NCI-H2107 (cell line): Measurements from ENCODE around the gene ATP8B4.

Experiments
- DNase-seq: peaks from one replicate; lab custom pipeline; 2025; lab: John Stamatoyannopoulos, UW

The ATP8B4 gene

DNA sequence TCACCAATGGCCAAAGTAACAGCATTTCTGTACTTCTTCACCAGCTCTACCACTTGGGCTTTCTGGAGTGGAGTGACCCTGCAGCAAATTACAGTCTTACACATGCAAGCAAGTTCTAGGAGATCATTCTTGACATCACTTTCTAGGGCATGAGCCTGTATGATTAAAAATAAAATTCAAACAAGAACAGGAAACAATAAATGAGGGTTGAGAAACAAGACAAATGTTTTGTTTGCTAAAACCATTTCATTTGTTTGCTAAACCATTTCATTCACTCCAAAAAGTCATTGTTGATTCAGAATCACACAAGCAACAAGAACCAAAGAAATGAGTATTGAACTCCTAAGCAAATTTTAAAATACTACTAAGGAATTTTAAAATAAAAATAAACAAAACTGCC is 220.9 kb downstream of the ATP8B4 start:
- no peak for DNase-seq

- DNase-seq = no peak
Measured at GRCh38 chr15:49895347-49896223, 223.4 kb downstream of the ATP8B4 start.

- DNase-seq = no peak
Measured at GRCh38 chr15:49890689-49891088, 228.3 kb downstream of the ATP8B4 start.

- DNase-seq = no peak
Measured at GRCh38 chr15:49889536-49889935, 229.5 kb downstream of the ATP8B4 start.

GRCh38 chr15:49888734-49889133 is 230.3 kb downstream of the ATP8B4 start:
- DNase-seq = no peak

DNA sequence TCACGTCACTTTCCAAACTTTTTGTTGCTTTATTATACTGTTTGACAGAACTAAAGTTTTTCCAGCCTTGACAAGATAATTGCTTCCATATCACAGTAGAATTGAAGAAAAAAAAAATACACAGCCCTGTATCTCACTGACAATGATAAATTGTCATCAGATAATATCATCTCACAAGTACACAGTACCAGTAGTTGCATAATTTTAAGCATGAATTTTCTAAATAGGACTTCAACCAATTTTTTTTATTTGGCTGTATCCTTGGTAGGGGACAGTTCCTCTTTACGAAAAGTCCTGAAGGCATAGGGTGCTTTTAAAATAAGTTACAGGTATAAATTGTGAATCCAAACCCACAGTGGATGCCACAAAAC is 230.7 kb downstream of the ATP8B4 start:
- DNase-seq = no peak

GRCh38 chr15:49887659-49888322 is 231.2 kb downstream of the ATP8B4 start:
- DNase-seq = no peak

DNA sequence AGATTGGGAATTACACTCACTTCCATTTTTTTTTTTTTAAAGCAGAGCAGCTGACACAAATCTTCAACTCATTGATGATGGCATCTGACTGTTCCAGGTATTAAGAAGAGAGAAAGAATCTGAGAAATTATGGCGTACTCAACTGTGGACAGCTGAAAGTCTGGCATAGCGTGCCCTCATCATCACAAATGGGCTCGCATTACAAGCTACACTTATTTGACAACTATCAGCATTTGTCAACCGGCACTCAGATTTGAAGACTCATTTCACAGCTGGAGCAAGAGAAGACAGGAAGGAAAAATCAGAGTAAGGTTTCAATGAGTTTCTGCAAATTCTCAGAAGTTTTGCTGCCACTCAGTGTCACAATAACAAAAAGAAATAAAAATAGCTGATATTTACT is 235.9 kb downstream of the ATP8B4 start:
- DNase-seq = no peak

- DNase-seq = no peak
Measured at GRCh38 chr15:49881866-49882265, 237.2 kb downstream of the ATP8B4 start.

GRCh38 chr15:49881433-49881832 is 237.6 kb downstream of the ATP8B4 start:
- DNase-seq = no peak

DNA sequence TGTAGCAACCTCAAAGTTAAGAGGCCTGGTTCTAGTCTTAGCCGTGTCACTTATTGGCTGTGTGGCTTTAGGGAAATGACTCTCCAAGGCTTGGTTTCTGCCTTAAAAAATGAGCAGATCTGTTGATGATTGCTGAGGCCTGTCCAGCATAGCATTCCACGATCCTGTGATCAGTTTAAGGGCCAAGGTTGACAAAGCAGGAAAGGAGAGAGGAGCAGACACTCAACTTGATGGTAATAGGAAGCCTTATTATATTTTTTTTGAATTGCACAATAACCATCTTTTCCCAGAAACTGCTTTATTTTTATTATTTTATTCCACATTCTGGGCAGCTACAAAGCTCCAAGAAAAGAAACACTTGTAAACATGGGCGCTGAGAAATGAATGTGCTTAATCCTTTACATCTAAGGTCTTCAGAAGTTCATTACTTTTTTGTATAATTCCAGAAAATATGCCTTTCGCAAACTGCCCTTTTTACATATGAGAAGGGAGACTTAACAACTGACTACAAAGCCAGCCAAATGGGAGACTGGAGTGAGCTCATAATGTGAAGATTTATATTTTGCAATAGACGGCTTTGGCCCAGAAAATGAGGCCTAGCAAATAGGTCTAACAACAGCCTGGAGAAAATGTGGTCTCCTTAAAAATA is 241.0 kb downstream of the ATP8B4 start:
- no peak for DNase-seq

DNA sequence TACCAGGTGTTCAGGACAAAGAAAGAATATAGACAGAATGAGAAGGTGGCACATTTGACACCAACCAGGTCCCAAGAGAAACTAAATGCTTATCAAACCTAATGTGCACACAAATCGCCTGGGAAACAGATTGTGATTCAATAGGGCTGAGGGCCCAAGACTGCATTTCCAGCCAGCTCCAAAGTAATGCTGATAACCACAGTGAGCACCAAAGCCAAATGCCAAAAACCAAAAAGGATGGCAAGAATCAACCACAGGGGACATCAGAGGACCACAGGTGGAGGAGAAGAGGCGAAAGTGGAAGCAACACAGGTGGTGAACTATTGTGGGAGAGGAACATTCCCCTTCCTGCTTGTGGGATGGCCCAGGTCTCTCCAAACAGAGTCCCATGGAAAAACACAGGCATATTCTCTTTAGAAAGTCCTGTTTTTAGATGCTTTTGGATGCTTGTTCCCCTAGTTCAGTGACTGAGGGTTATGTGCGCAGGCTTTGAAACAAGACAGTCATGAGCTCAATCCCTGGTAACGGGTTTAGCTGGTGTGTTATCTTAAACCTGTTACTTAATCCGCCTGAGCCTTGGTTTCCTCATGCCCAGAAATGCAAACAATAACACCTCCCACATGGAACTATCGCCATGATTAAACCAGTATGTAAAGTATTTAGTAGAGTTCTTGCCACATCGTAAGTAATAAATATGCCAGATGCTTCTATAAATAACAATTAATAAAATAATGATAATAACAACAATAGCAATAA is 241.7 kb downstream of the ATP8B4 start:
- no peak for DNase-seq

DNA sequence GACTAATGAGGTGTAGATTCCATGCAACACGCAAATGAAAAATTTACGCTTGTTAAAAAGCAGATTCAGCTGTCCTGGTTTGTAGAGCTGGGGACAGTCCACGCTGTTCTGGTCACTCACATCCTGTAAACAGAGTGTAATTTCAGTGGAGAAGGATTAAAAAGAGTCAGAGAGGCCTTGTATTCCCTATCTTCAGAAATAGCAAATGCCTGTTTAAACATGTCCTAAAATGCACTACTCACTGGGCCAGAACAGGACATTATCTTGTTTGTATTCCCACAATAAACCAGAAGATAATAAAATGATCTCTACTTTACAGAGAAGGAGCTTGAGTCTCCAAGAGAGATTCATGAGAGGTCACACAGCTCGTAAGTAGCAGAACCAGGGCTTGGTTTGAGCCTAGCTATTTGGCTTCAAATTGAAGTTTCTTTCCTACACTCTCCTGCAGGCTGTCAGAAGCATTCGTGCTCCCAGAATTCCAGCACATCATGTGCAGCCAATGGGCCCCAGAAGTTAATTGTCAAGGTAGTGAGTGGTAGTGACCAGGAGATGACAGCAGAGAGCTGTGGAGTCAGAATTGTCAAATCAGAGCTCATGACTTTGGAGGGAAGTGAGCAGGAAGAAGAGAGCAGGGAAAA is 242.5 kb downstream of the ATP8B4 start:
- DNase-seq = no peak

DNA sequence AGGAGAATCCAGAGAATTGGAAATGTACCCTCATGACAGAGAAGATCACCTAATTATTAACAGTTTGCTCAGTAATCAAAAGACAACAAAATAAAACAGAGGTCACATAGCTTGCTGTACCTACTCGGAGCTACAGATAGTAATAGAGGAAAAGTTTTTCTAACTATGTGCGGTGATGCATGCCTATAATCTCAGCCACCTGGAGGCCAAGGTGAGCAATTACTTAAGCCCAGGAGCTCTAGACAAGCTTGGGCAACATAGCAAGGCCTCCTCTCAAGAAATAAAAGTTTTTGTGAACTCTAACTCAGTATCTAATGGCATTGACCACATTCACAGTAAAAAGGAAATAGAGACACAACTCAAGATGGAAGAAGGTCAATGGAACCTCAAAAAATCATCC is 243.6 kb downstream of the ATP8B4 start:
- DNase-seq = no peak

DNA sequence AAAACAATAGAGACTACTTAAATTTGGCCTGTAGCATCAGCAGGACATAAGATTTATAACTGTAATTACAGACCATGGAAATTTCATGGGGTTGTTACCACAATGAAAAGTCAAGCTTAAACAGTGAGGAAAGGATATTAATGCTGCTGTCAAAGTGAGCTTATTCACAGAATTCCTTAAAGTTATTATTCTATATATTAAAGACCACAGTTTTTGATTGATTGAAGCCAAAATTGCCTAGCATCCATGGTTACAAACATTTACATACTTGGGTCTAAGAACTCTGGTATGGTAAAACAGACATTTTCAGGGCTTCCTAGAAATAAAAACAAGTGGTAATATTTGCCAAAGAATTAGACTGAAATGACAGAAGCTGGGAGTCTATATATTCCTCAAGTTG is 248.6 kb downstream of the ATP8B4 start:
- DNase-seq = no peak

DNA sequence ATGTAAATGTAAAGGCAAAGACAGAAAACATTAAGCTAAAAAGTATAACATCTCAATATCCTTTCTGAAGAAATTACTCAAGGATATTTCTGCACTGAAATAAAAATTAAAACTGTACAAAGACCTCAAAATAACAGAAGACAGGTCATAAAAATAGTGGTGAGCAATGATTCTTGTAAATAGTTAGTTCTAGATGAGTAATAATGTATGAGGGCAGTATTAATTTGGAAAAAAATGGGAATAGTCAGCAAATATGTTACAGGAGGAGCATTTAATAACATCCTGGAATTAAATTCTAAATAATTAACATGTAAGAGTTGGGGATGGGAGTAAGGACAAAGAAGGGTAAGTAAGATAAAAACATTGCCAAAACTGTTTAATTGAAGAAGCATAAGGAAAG is 250.7 kb downstream of the ATP8B4 start:
- DNase-seq = no peak

DNA sequence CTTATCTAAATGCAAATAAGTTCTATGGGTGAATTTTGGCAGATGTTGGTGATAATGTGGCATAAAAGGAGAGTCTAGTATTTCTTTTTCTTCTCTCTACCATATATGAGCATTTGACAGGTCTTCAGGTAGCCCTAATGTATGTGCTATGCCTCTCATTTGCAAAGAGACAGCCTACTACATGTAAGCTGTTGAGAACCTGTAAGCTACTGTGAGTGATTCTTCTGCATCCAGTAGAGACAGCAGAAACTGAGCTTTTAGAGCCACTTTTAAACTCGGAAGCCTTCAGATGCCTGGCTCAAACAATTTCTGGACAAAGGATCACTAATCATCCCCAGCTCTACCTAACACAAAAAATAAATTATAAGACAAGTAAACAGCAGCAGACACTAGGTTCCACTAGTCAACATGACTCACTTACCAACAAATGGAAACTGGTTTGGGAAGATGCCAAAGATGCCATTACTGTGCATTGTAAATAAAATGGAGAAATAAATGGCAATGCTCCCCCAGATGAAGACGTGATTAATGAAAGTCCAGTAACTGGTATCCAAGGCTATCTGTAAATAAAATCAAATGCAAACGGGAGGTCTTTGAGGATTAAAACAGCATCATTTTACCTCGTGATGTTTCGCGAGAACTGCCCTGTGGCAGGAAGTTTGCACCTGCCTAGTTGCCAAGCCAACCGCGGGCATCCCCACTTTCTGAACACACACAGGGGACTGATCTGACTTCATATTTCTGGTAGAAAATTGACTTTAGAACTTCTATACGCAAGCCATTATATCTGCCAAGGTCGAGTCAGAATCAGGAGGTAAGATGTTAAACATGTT is 252.9 kb downstream of the ATP8B4 start:
- no peak for DNase-seq

DNA sequence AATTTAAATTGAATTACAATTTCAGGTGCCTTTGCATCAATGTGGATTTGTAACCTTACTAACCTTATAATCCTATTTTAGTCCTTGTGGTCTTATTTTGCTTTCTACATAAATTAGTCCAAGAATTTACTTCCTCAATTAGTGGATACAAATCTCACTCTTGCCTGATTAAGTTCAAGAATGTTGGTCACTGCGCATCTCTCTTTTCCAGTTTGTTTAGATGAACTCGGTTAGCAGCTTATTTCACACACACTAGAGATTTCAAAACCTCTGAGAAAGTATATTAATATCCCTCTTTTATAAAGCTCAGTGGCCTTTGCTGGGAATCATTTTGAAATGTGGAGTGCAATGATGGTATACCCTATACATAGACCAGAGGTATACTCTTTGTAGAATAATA is 254.8 kb downstream of the ATP8B4 start:
- no peak for DNase-seq

DNA sequence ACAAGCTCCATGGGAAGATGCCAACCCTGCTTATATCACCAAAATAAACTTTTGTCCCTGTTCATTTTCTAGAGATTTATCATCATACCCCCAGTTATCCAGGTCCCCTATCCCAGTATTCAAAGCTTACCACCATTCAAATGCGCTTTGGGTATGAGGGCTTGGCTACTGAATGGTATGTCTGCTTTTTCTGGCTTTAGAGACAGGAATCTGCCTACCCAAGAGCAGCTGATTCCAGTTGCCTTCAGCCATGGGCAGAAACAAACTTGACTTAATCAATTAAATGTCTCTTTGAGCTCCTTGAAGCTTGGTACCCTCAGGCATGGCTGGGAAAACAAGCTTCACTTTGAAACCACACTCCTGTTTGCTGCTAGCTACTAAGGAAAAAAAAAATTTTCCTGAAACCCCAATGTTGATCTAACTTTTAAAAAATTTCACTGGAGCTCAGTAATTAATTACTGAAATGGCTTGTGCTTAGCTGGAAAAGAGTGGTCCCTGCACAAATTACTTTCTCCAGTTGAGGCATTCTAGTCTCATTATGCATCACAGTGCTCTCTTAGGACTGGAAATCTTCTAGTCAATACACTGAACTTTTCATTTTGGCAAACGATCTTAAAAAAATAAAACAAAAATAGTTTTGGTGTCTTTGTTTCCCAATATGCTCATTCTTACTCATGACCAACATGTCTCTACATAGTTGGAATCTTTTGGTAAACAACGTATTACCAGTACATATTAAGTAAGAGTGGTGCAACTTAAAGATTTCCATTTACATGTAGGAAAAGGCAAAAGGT is 255.4 kb downstream of the ATP8B4 start:
- DNase-seq = no peak

DNA sequence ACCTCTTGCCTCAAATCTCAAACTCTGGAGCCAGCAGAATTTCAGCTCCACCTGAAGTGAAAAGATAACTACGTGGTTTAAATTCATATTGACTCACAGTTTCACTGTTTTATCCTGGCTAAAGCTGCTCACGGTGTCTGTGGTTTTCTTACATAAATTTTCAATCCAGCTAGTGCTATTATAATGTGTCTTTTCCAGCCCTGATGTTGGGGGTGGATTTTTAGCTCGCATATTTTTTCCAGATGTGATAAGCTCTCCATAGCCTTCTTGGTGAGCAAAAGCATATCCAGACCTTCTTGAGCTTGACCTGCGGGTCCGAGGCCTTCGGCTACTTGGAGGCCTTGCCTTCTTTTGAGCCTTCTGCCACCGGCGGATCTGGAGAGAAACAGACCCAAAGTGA is 258.9 kb downstream of the ATP8B4 start:
- DNase-seq = no peak
